Neural progenitor cell (in vitro differentiated cells): ENCODE data around the gene TCF15. TPM values are rescaled to one million over a fixed set of nuclear protein-coding genes. Genes with fewer than 3 reads are reported as not detected.
"Not testable (repeated sequence)": the region's sequence is repeated elsewhere in the genome, so short reads cannot be mapped to it uniquely, and the experiment has no call there.

Experiments
- DNase-seq: peaks from one replicate; pipeline ENCODE4 v3.0.0-alpha.2; 2016; ENCODE audit warnings: low spot score
- H2AFZ ChIP-seq: fragments of 200-600 bp; sonication (generic); replicated peaks from 2 replicates; pipeline ENCODE4 v1.6.1; 2016; ENCODE audit warnings: antibody characterized with exemption
- H3F3A ChIP-seq: fragments of 200-600 bp; sonication (generic); 2 replicates; pipeline ENCODE4 v1.6.1; 2016; ENCODE audit warnings: antibody characterized with exemption, low read depth
- H3K27ac ChIP-seq: fragments of 200-600 bp; sonication (generic); 2 replicates; pipeline ENCODE4 v1.5.1; 2016; ENCODE audit warnings: mild to moderate bottlenecking
- H3K27me3 ChIP-seq: fragments of 200-600 bp; sonication (generic); 2 replicates; pipeline ENCODE4 v1.6.1; 2016; ENCODE audit warnings: mild to moderate bottlenecking, moderate library complexity
- H3K36me3 ChIP-seq: fragments of 200-600 bp; sonication (generic); 2 replicates; pipeline ENCODE4 v1.5.1; 2016
- H3K4me1 ChIP-seq: fragments of 200-600 bp; sonication (generic); 2 replicates; pipeline ENCODE4 v1.6.1; 2016; ENCODE audit warnings: mixed run types
- H3K4me2 ChIP-seq: fragments of 200-600 bp; sonication (generic); 2 replicates; pipeline ENCODE4 v1.6.1; 2016
- H3K4me3 ChIP-seq: fragments of 200-600 bp; sonication (generic); 2 replicates; pipeline ENCODE4 v1.5.1; 2016
- H3K79me2 ChIP-seq: fragments of 200-600 bp; sonication (generic); 2 replicates; pipeline ENCODE4 v1.6.1; 2016; ENCODE audit warnings: low read depth
- H3K9ac ChIP-seq: fragments of 200-600 bp; sonication (generic); 2 replicates; pipeline ENCODE4 v1.6.1; 2016
- H3K9me3 ChIP-seq: fragments of 200-600 bp; sonication (generic); 2 replicates; pipeline ENCODE4 v1.5.1; 2016; ENCODE audit warnings: low read depth
- H4K20me1 ChIP-seq: fragments of 200-600 bp; sonication (generic); 2 replicates; pipeline ENCODE4 v1.6.1; 2016; ENCODE audit warnings: low read depth
- H3K27ac Mint-ChIP-seq: 3 replicates; pipeline ENCODE4 v1.8.0; 2021; ENCODE audit warnings: mixed read lengths
- H3K27me3 Mint-ChIP-seq: 2 replicates; pipeline ENCODE4 v1.8.0; 2022; ENCODE audit warnings: low read depth, mild to moderate bottlenecking, inconsistent platforms, moderate library complexity, mixed read lengths; ENCODE audit not compliant: insufficient read depth
- H3K36me3 Mint-ChIP-seq: 3 replicates; pipeline ENCODE4 v1.8.0; 2021; ENCODE audit warnings: mixed read lengths
- H3K4me1 Mint-ChIP-seq: 3 replicates; pipeline ENCODE4 v1.8.0; 2021; ENCODE audit warnings: mixed read lengths
- H3K4me3 Mint-ChIP-seq: 3 replicates; pipeline ENCODE4 v1.8.0; 2021; ENCODE audit warnings: mild to moderate bottlenecking, moderate library complexity, mixed read lengths
- H3K9me3 Mint-ChIP-seq: 3 replicates; pipeline ENCODE4 v1.8.0; 2020; ENCODE audit warnings: mixed read lengths
- EZH2 ChIP-seq: fragments of 200-600 bp; sonication (generic); IDR thresholded peaks from 2 replicates; pipeline ENCODE4 v1.6.1; 2017; ENCODE audit warnings: antibody characterized with exemption, mild to moderate bottlenecking, moderate library complexity
- EZH2phosphoT487 ChIP-seq: fragments of 200-600 bp; sonication (generic); IDR thresholded peaks from 2 replicates; pipeline ENCODE4 v1.6.1; 2017; ENCODE audit warnings: antibody characterized with exemption
- total RNA-seq: library from RNA; depleted of rRNA; stranded (reverse); fragments of >200 nt; gene quantifications from 2 replicates; pipeline ENCODE4 v1.2.3, GENCODE V29; 2015; ENCODE audit warnings: low replicate concordance
- TF ChIP-seq, protein P1 (sequence below): fragments of 200-600 bp; sonication (generic); IDR thresholded peaks from 2 replicates; pipeline ENCODE4 v1.5.1; 2017; ENCODE audit warnings: antibody characterized with exemption, mild to moderate bottlenecking

Gene TCF15
- total RNA-seq, 1 donor from 2014 or later, result 0.07 TPM

DNA sequence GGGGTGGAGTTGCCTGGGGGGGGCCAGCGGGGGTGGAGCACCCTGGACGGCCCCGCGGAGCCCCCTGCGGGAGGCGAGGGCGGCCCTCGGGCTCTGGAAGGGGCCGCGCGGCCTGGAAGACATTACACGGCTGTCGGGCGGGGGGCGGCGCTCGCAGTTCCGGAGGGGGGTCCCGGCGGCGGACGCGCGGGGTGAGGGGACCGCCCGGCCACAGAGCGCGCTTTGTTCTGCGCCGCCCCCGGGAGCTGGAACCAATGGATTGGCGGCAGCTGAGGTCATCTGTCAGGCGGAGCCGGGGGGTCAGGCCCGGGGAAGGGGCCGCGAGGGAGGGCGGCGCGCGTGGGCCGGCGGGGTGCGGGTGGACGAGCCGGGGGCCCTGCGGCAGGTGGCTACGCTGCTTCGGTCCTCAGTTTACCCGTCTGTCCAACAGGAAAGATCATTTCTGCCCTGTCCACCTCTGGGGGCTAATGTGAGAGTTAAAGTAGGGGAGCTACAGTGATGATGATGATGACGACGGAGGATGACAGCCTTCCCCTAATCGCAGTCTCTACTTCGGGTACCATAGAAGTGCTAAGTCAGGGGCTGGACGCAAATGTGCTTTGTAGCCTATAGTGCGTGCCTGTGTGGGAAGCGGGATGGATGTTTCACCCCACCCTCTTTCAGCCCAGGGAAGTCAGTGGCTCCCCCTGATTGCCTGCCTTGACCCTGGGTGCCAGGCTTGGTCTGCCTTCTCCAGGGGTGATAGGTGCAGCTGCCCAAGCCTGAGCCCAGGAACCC, 32.5 kb upstream of the TCF15 start:
- no peaks in the 10 kb centered on the region for H3K36me3 Mint-ChIP-seq
- DNase-seq, result peak; percentile 67
- Histone ChIP-seq H3K4me2 (no peak overlapping the region), H3K4me3 (no peak overlapping the region), H3K36me3 (no peaks in the 10 kb centered on the region), H3F3A (peaks cover 31% of the 10 kb centered on the region), H3K4me1 (no peaks in the 10 kb centered on the region), H4K20me1 (peaks cover 7% of the 10 kb centered on the region), H3K9ac (no peak overlapping the region), H3K9me3 (no peaks in the 10 kb centered on the region), H3K27ac (no peak overlapping the region), H2AFZ (no peak overlapping the region), H3K27me3 (no peaks in the 10 kb centered on the region), H3K79me2 (no peaks in the 10 kb centered on the region)
- TF ChIP-seq, protein P1, sequence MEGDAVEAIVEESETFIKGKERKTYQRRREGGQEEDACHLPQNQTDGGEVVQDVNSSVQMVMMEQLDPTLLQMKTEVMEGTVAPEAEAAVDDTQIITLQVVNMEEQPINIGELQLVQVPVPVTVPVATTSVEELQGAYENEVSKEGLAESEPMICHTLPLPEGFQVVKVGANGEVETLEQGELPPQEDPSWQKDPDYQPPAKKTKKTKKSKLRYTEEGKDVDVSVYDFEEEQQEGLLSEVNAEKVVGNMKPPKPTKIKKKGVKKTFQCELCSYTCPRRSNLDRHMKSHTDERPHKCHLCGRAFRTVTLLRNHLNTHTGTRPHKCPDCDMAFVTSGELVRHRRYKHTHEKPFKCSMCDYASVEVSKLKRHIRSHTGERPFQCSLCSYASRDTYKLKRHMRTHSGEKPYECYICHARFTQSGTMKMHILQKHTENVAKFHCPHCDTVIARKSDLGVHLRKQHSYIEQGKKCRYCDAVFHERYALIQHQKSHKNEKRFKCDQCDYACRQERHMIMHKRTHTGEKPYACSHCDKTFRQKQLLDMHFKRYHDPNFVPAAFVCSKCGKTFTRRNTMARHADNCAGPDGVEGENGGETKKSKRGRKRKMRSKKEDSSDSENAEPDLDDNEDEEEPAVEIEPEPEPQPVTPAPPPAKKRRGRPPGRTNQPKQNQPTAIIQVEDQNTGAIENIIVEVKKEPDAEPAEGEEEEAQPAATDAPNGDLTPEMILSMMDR, result no peak
- TF ChIP-seq EZH2 (no peak), EZH2phosphoT487 (no peak)
- peaks cover 6% of the 10 kb centered on the region for H3K9me3 Mint-ChIP-seq
- no peak overlapping the region for H3K27ac Mint-ChIP-seq
- peaks cover 11% of the 10 kb centered on the region for H3K4me1 Mint-ChIP-seq
- peaks cover 9% of the 10 kb centered on the region for H3K27me3 Mint-ChIP-seq
- peak overlapping the region; percentile 64 for H3K4me3 Mint-ChIP-seq

DNA sequence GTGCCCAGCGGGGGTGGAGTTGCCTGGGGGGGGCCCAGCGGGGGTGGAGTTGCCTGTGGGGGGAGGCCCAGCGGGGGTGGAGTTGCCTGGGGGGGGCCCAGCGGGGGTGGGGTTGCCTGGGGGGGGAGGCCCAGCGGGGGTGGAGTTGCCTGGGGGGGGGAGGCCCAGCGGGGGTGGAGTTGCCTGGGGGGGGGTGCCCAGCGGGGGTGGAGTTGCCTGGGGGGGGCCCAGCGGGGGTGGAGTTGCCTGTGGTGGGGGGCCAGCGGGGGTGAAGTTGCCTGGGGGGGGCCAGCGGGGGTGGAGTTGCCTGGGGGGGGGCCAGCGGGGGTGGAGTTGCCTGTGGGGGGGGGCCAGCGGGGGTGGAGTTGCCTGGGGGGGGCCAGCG, 31.9 kb upstream of the TCF15 start:
- H3K27ac Mint-ChIP-seq, H3K4me3 ChIP-seq, H3K4me3 Mint-ChIP-seq: not testable (repeated sequence)

DNA sequence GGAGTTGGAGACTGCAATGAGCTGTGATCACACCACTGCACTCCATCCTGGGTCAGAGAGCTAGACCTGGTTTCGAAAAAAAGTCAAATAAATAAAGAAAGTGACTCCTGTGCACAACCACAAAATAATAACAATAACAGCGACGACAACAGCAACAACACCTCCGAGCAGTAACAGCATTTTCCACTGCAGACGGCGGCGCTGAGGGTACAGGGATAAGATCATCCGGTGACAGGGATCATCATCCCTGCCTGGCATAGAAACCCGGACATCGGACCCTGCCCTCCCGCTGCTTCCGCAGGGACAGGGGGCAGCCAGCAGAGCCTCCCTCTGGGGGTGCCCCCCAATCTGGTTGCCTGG, 31.4 kb upstream of the TCF15 start:
- H3K4me1 ChIP-seq, result no peaks in the 10 kb centered on the region

More for the DNA sequence above, 31.9 kb upstream of the TCF15 start:
- H3K9ac ChIP-seq, H3K36me3 ChIP-seq, H3K36me3 Mint-ChIP-seq, H3K79me2 ChIP-seq, H3K27ac ChIP-seq, DNase-seq, H3K9me3 ChIP-seq, H4K20me1 ChIP-seq, H2AFZ ChIP-seq, H3K4me1 ChIP-seq, H3K27me3 Mint-ChIP-seq, H3K4me2 ChIP-seq, H3K9me3 Mint-ChIP-seq, H3K27me3 ChIP-seq: not testable (repeated sequence)
- peaks cover 31% of the 10 kb centered on the region for H3F3A ChIP-seq
- peaks cover 11% of the 10 kb centered on the region for H3K4me1 Mint-ChIP-seq

More for the DNA sequence above, 31.4 kb upstream of the TCF15 start:
- no peak for TF ChIP-seq EZH2phosphoT487
- no peak for TF ChIP-seq EZH2
- TF ChIP-seq, protein P1, result no peak
- Mint-ChIP-seq H3K27ac (no peak overlapping the region), H3K4me3 (peak overlapping the region; percentile 6), H3K36me3 (no peaks in the 10 kb centered on the region), H3K4me1 (peaks cover 11% of the 10 kb centered on the region), H3K9me3 (peaks cover 6% of the 10 kb centered on the region), H3K27me3 (peaks cover 9% of the 10 kb centered on the region)
- H3K79me2 ChIP-seq, result no peaks in the 10 kb centered on the region
- no peak overlapping the region for H3K9ac ChIP-seq
- no peaks in the 10 kb centered on the region for H3K9me3 ChIP-seq
- no peaks in the 10 kb centered on the region for H3K27me3 ChIP-seq
- H3F3A ChIP-seq, result peaks cover 31% of the 10 kb centered on the region
- H3K4me2 ChIP-seq, result no peak overlapping the region
- peaks cover 7% of the 10 kb centered on the region for H4K20me1 ChIP-seq
- no peaks in the 10 kb centered on the region for H3K36me3 ChIP-seq
- no peak overlapping the region for H2AFZ ChIP-seq
- no peak overlapping the region for H3K27ac ChIP-seq
- H3K4me3 ChIP-seq, result no peak overlapping the region
- peak; percentile 53 for DNase-seq
